Breast epithelium (tissue), 4 donors: Measurements from ENCODE around the gene USP22. TPM values are rescaled to one million over a fixed set of nuclear protein-coding genes. Genes with fewer than 3 reads are reported as not detected.

Source experiments
- DNase-seq, 2 donors: peaks; one replicate each; pipeline ENCODE4 v3.0.0-alpha.2; 2019; ENCODE audit warnings: low spot score in 2 of 2
- H3K27ac ChIP-seq, 2 donors: fragments of 200-600 bp; sonication (generic) in 1 of 2; one replicate each; pipeline ENCODE4 v1.5.1; 2016 to 2019; ENCODE audit warnings: mild to moderate bottlenecking in 1 of 2
- H3K27me3 ChIP-seq, 2 donors: fragments of 200-600 bp; sonication (generic) in 1 of 2; one replicate each; pipeline versions ENCODE4 v1.5.1 to v1.6.0; 2017 to 2019; ENCODE audit warnings: control low read depth in 1 of 2, mild to moderate bottlenecking in 1 of 2
- H3K36me3 ChIP-seq: fragments of 200-600 bp; one replicate; pipeline ENCODE4 v1.5.1; 2019
- H3K4me1 ChIP-seq, 2 donors: fragments of 200-600 bp; sonication (generic); one replicate each; pipeline ENCODE4 v1.5.1; 2016 to 2019; ENCODE audit warnings: control low read depth in 1 of 2
- H3K4me3 ChIP-seq, 3 donors: fragments of 200-600 bp; sonication (generic); 1 replicate in 2 of 3; 2 replicates in 1 of 3; pipeline ENCODE4 v1.5.1; 2016 to 2019; ENCODE audit warnings: mild to moderate bottlenecking in 3 of 3, moderate library complexity in 2 of 3
- H3K9me3 ChIP-seq, 2 donors: fragments of 200-600 bp; sonication (generic) in 1 of 2; one replicate each; pipeline ENCODE4 v1.5.1; 2016 to 2019; ENCODE audit warnings: control low read depth in 1 of 2
- POLR2A ChIP-seq: fragments of 450-650 bp; IDR thresholded peaks from one replicate; pipeline ENCODE4 v1.6.1; 2016; ENCODE audit warnings: antibody characterized with exemption, mild to moderate bottlenecking, moderate library complexity
- POLR2AphosphoS5 ChIP-seq, 3 donors: sonication (generic); formaldehyde crosslinking; IDR thresholded peaks; one replicate each; pipeline ENCODE4 v1.6.1; 2017; ENCODE audit warnings: antibody characterized with exemption in 3 of 3
- intact Hi-C: fragments of 100-400 bp; cut with DNase I; formaldehyde crosslinking; loops from one replicate; pipeline ENCODE4 v1.15.1; 2023; ENCODE audit warnings: low total_unique reads
- total RNA-seq, 3 donors: library from RNA; depleted of rRNA; stranded (reverse); fragments of >200 nt; gene quantifications; one replicate each; pipeline ENCODE4 v1.1.0, GENCODE V29; 2016
- TF ChIP-seq, protein P1 (sequence below), 3 donors: fragments of 450-650 bp; IDR thresholded peaks; one replicate each; pipeline ENCODE4 v1.5.1; 2016 to 2017; ENCODE audit warnings: antibody characterized with exemption in 3 of 3, mild to moderate bottlenecking in 3 of 3, moderate library complexity in 3 of 3

USP22 gene
- total RNA-seq, 3 donors from 2014 or later: 115 to 156 (median 139) TPM

DNA sequence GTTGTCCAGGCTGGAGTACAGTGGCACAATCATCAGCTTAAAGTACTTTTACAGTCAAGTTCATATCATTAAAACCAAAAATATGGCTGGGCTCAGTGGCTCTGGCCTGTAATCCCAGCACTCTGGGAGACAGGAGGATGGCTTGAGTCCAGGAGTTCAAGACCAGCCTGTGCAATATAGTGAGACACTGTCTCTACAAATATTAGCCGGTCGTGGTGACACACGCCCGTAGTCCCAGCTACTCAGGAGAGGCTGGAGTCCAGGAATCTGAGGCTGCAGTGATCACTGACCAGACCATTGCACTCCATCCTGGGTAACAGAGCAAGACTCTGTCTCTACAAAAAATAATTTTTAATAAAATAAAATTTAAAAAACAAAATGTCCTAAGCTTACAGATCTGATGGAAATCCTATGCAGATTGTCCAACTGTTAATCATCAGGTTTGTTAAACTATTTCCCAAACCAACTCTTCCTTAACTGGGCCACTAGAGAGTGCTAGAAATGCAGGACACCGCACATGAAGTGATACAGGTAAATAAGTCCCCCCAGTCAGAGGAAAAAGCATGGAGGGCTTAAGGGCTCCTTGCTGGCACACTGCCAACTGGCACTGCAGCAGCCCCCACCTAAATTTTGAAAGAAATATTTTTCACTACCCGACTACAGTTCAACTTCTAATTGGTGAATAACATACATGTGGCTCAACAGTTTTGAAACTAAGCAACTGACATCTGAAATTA is 2.8 kb downstream of the USP22 start:
- Histone ChIP-seq H3K4me3 (peak overlapping the region; percentile 86 to 96 (median 92)), H3K4me1 (peaks cover 0 to 11% of the 10 kb centered on the region in 2 donors), H3K9me3 (no peaks in the 10 kb centered on the region), H3K36me3 (no peaks in the 10 kb centered on the region), H3K27ac (peak overlapping the region; percentile 99 to 100), H3K27me3 (no peaks in the 10 kb centered on the region)
- peak in 1 of 2 donors; percentile 46 for DNase-seq
- TF ChIP-seq POLR2A: no peak
- TF ChIP-seq, protein P1, sequence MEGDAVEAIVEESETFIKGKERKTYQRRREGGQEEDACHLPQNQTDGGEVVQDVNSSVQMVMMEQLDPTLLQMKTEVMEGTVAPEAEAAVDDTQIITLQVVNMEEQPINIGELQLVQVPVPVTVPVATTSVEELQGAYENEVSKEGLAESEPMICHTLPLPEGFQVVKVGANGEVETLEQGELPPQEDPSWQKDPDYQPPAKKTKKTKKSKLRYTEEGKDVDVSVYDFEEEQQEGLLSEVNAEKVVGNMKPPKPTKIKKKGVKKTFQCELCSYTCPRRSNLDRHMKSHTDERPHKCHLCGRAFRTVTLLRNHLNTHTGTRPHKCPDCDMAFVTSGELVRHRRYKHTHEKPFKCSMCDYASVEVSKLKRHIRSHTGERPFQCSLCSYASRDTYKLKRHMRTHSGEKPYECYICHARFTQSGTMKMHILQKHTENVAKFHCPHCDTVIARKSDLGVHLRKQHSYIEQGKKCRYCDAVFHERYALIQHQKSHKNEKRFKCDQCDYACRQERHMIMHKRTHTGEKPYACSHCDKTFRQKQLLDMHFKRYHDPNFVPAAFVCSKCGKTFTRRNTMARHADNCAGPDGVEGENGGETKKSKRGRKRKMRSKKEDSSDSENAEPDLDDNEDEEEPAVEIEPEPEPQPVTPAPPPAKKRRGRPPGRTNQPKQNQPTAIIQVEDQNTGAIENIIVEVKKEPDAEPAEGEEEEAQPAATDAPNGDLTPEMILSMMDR (IDR thresholded peaks at IDR 0.05): peak in 1 of 3 donors; percentile 41
- TF ChIP-seq POLR2AphosphoS5 (IDR thresholded peaks at IDR 0.05): peak in 1 of 3 donors; percentile 26
- intact Hi-C loops: no loop called here

DNA sequence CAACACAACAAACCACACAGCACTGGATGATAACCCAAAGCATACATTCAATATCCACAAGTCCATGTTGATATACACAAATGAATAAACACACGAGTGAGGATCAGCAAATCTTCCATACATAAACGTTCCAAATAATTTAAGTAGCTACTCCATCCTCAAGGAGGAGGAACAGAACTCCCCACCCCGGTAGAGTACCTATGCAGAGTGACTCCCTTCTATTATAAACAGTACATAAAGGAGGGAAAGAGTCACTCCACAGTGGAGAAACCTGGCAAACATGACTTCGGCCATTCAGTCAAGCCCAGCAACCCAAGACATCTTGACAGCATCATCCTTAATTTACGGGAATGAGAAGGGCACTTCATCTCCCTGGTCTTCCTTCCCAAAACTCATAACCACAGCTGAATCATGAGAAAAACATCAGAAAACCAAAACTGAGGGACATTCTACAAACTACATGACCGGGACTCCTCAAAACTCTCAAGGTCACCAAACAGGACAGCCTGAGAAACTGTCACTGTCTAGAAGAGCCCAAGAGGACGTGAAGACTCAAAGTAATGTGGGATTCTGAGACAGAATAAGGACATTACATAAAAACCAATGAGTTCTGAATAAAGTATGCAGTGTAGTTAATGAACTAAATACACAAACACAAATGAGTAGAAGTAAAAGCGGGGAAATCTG is 5.6 kb downstream of the USP22 start:
- peaks cover 0 to 11% of the 10 kb centered on the region in 2 donors for H3K4me1 ChIP-seq
- H3K27ac ChIP-seq: peak overlapping the region; percentile 13 to 40

DNA sequence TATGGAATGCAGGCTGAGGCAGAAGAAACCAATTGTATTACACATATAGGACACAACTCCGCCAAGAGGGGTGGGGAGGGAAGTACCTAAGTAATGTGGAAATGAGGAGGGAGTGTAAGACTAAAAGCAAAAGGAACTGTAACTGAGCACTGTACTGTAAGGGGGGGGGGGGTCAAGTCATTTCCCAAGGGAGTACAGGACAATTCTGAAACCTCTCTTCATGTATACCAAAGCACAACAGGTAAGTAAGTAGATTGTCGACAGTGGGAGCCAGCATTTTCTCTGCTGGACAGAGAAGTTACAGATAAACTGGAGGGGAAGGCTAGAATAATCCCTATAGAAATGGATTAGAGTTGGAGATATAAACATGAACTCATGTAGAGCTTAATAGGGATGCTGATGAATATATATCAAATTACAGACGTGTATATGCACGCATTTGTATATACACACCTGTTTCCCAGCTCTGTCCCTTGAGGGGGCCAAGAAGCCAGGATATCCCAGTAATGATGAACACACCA is 6.4 kb downstream of the USP22 start:
- no peaks in the 10 kb centered on the region for H3K36me3 ChIP-seq
- H3K4me3 ChIP-seq: no peak overlapping the region
- H3K9me3 ChIP-seq: no peaks in the 10 kb centered on the region
- intact Hi-C loops: no loop called here
- TF ChIP-seq, protein P1 (IDR thresholded peaks at IDR 0.05): no peak
- TF ChIP-seq POLR2A: no peak
- no peak for TF ChIP-seq POLR2AphosphoS5 (IDR thresholded peaks at IDR 0.05)
- H3K4me1 ChIP-seq: peaks cover 0 to 11% of the 10 kb centered on the region in 2 donors
- peak overlapping the region in 1 of 2 donors; percentile 40 for H3K27ac ChIP-seq
- no peaks in the 10 kb centered on the region for H3K27me3 ChIP-seq
- no peak for DNase-seq

More for the DNA sequence above, 5.6 kb downstream of the USP22 start:
- no peak for TF ChIP-seq POLR2A
- TF ChIP-seq, protein P1 (IDR thresholded peaks at IDR 0.05): no peak
- TF ChIP-seq POLR2AphosphoS5 (IDR thresholded peaks at IDR 0.05): no peak
- Histone ChIP-seq H3K4me3 (peak overlapping the region in 1 of 3 donors; percentile 26), H3K9me3 (no peaks in the 10 kb centered on the region), H3K27me3 (no peaks in the 10 kb centered on the region), H3K36me3 (no peaks in the 10 kb centered on the region)
- no peak for DNase-seq
- intact Hi-C loops: no loop called here

DNA sequence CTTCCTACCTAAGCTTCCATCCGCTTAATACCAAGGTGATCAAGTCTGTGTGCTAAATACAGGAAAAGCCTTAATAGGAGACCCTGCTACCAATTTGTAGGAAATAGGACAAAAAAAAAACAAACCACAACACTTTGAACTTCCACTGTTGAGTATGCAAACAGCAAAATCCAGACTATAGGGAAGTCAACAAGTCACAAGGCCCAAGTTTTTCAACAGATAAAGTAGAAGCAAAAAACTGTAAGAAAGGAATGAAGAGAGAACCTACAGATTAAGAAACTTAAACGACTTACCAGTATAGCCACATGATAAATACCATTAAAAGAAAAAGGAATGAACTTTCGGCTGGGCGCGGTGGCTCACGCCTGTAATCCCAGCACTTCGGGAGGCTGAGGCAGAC is 7.4 kb downstream of the USP22 start:
- DNase-seq: no peak
- intact Hi-C loops: no loop called here
- Histone ChIP-seq H3K9me3 (no peaks in the 10 kb centered on the region), H3K27ac (peak overlapping the region in 1 of 2 donors; percentile 71), H3K27me3 (no peaks in the 10 kb centered on the region), H3K4me1 (peaks cover 0 to 11% of the 10 kb centered on the region in 2 donors), H3K4me3 (no peak overlapping the region), H3K36me3 (no peaks in the 10 kb centered on the region)
- no peak for TF ChIP-seq POLR2AphosphoS5 (IDR thresholded peaks at IDR 0.05)
- TF ChIP-seq, protein P1 (IDR thresholded peaks at IDR 0.05): no peak
- no peak for TF ChIP-seq POLR2A
